GM23338 (cell line): ENCODE data around the gene MAOA. TPM values are rescaled to one million over a fixed set of nuclear protein-coding genes. Genes with fewer than 3 reads are reported as not detected.

ENCODE experiments used
- ATAC-seq: fragments of 200-7000 bp; cut with Tn5 transposase; 3 replicates; pipeline ENCODE4 v1.9.1; 2020
- DNase-seq: peaks from one replicate; pipeline ENCODE4 v3.0.0-alpha.2; 2015; ENCODE audit warnings: low spot score
- H2AFZ ChIP-seq: fragments of 200-600 bp; sonication (generic); 2 replicates; pipeline ENCODE4 v1.8.0; 2016; ENCODE audit warnings: antibody characterized with exemption, mild to moderate bottlenecking, moderate library complexity
- H3F3A ChIP-seq: fragments of 200-600 bp; sonication (generic); replicated peaks from 2 replicates; pipeline ENCODE4 v1.8.0; 2017; ENCODE audit warnings: antibody characterized with exemption, mixed run types, low read depth
- H3K27ac ChIP-seq: fragments of 200-600 bp; sonication (generic); 2 replicates; pipeline ENCODE4 v1.6.1; 2016; ENCODE audit warnings: low read depth
- H3K27me3 ChIP-seq: fragments of 200-600 bp; sonication (generic); 2 replicates; pipeline ENCODE4 v1.8.0; 2016; ENCODE audit warnings: mild to moderate bottlenecking, mixed run types, moderate library complexity; ENCODE audit not compliant: insufficient read depth
- H3K36me3 ChIP-seq: fragments of 200-600 bp; sonication (generic); 2 replicates; pipeline ENCODE4 v1.8.0; 2016; ENCODE audit warnings: mild to moderate bottlenecking; ENCODE audit not compliant: insufficient read depth
- H3K4me1 ChIP-seq: fragments of 200-600 bp; sonication (generic); 2 replicates; pipeline ENCODE4 v1.8.0; 2016; ENCODE audit warnings: mild to moderate bottlenecking, moderate library complexity; ENCODE audit not compliant: insufficient read depth
- H3K4me2 ChIP-seq: fragments of 200-600 bp; sonication (generic); 2 replicates; pipeline ENCODE4 v1.7.1; 2017; ENCODE audit warnings: mixed run types
- H3K4me3 ChIP-seq: fragments of 200-600 bp; sonication (generic); 2 replicates; pipeline ENCODE4 v1.6.1; 2016; ENCODE audit warnings: mixed run types
- H3K79me2 ChIP-seq: fragments of 200-600 bp; sonication (generic); replicated peaks from 2 replicates; pipeline ENCODE4 v1.8.0; 2017; ENCODE audit warnings: mild to moderate bottlenecking; ENCODE audit not compliant: insufficient read depth
- H3K9me2 ChIP-seq: fragments of 200-600 bp; sonication (generic); 2 replicates; pipeline ENCODE4 v1.8.0; 2017; ENCODE audit not compliant: insufficient read depth
- H4K20me1 ChIP-seq: fragments of 200-600 bp; sonication (generic); replicated peaks from 2 replicates; pipeline ENCODE4 v1.8.0; 2017; ENCODE audit warnings: mild to moderate bottlenecking; ENCODE audit not compliant: insufficient read depth
- H3K27ac Mint-ChIP-seq: 2 replicates; pipeline ENCODE4 v1.8.0; 2020; ENCODE audit warnings: inconsistent platforms, mild to moderate bottlenecking, moderate library complexity, mixed read lengths
- H3K27me3 Mint-ChIP-seq: 3 replicates; pipeline ENCODE4 v1.8.0; 2022; ENCODE audit warnings: low read depth, mild to moderate bottlenecking, moderate library complexity, mixed read lengths, inconsistent platforms; ENCODE audit not compliant: insufficient read depth, poor library complexity
- H3K36me3 Mint-ChIP-seq: 3 replicates; pipeline ENCODE4 v1.8.0; 2021; ENCODE audit warnings: low read depth, mild to moderate bottlenecking, inconsistent platforms, moderate library complexity, mixed read lengths
- H3K4me1 Mint-ChIP-seq: 3 replicates; pipeline ENCODE4 v1.8.0; 2020; ENCODE audit warnings: mild to moderate bottlenecking, inconsistent platforms, mixed read lengths
- H3K4me3 Mint-ChIP-seq: 3 replicates; pipeline ENCODE4 v1.8.0; 2021; ENCODE audit warnings: moderate library complexity, mild to moderate bottlenecking, inconsistent platforms, mixed read lengths
- H3K9me3 Mint-ChIP-seq: 3 replicates; pipeline ENCODE4 v1.8.0; 2020; ENCODE audit warnings: moderate library complexity, mild to moderate bottlenecking, inconsistent platforms, mixed read lengths
- CREB1 ChIP-seq: fragments of 250-450 bp; sonication (Bioruptor Pico); IDR thresholded peaks from 2 replicates; pipeline ENCODE4 v1.5.0; 2020; ENCODE audit warnings: low read depth, mild to moderate bottlenecking, moderate library complexity
- EZH2 ChIP-seq: fragments of 200-600 bp; sonication (generic); IDR thresholded peaks from one replicate; pipeline ENCODE4 v1.8.0; 2017; ENCODE audit warnings: antibody characterized with exemption, mild to moderate bottlenecking, low read depth; ENCODE audit not compliant: unreplicated experiment
- EZH2phosphoT487 ChIP-seq: fragments of 200-600 bp; sonication (generic); IDR thresholded peaks from one replicate; pipeline ENCODE4 v1.8.1; 2018; ENCODE audit warnings: antibody characterized with exemption; ENCODE audit not compliant: unreplicated experiment
- NANOG ChIP-seq: IDR thresholded peaks from 2 replicates; pipeline ENCODE4 v1.6.1; 2016; ENCODE audit warnings: antibody characterized with exemption, borderline replicate concordance
- POLR2AphosphoS5 ChIP-seq: IDR thresholded peaks from 2 replicates; pipeline ENCODE4 v1.6.1; 2016; ENCODE audit warnings: antibody characterized with exemption, low read depth
- REST ChIP-seq: IDR thresholded peaks from one replicate; pipeline ENCODE4 v1.6.1; 2018; ENCODE audit warnings: antibody characterized with exemption; ENCODE audit not compliant: unreplicated experiment
- ZNF331 ChIP-seq: fragments of 250-450 bp; sonication (Bioruptor Pico); IDR thresholded peaks from 2 replicates; pipeline ENCODE4 v1.5.0; 2020; ENCODE audit warnings: low read depth, mild to moderate bottlenecking, moderate library complexity
- polyA plus RNA-seq: library from polyadenylated mRNA; unstranded; fragments of >200 nt; fragmentation: Nextera tagmentation; extraction: Ambion mirVana; gene quantifications from 2 replicates; pipeline ENCODE4 v1.2.1, GENCODE V29; 2016
- total RNA-seq: library from RNA; depleted of rRNA; stranded (reverse); fragments of >200 nt; shearing (Covaris generic); gene quantifications from 2 replicates; pipeline ENCODE4 v1.2.3, GENCODE V29; 2014
- TF ChIP-seq, protein P1 (sequence below): IDR thresholded peaks from 2 replicates; pipeline ENCODE4 v1.6.1; 2016; ENCODE audit warnings: antibody characterized with exemption
- TF ChIP-seq, protein P2 (sequence below): fragments of 250-450 bp; sonication (Bioruptor Pico); IDR thresholded peaks from 2 replicates; pipeline ENCODE4 v1.5.0; 2020; ENCODE audit warnings: mild to moderate bottlenecking, moderate library complexity

The MAOA gene
- total and polyA plus RNA-seq, 2 experiments from 2014 or later = 3.2 to 5.2 TPM

- Mint-ChIP-seq H3K4me1 (peaks cover 19% of the 10 kb centered on the region), H3K4me3 (no peak overlapping the region), H3K9me3 (no peaks in the 10 kb centered on the region; the same call in 2 of the 3 replicates), H3K36me3 (peaks cover 3% of the 10 kb centered on the region; the same call in 1 of the 3 replicates), H3K27me3 (peaks cover 2% of the 10 kb centered on the region), H3K27ac (no peak overlapping the region)
- Histone ChIP-seq H4K20me1 (no peaks in the 10 kb centered on the region), H3K27me3 (peaks cover 33% of the 10 kb centered on the region), H3K79me2 (no peaks in the 10 kb centered on the region), H3F3A (no peaks in the 10 kb centered on the region), H3K27ac (no peak overlapping the region), H3K36me3 (no peaks in the 10 kb centered on the region), H3K4me1 (peaks cover 6% of the 10 kb centered on the region; the same call in 1 of the 2 replicates), H3K4me3 (no peak overlapping the region), H2AFZ (no peak overlapping the region), H3K9me2 (no peaks in the 10 kb centered on the region), H3K4me2 (no peak overlapping the region)
- no peak for ATAC-seq
- TF ChIP-seq POLR2AphosphoS5 = no peak
- TF ChIP-seq, protein P1, sequence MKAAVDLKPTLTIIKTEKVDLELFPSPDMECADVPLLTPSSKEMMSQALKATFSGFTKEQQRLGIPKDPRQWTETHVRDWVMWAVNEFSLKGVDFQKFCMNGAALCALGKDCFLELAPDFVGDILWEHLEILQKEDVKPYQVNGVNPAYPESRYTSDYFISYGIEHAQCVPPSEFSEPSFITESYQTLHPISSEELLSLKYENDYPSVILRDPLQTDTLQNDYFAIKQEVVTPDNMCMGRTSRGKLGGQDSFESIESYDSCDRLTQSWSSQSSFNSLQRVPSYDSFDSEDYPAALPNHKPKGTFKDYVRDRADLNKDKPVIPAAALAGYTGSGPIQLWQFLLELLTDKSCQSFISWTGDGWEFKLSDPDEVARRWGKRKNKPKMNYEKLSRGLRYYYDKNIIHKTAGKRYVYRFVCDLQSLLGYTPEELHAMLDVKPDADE = no peak
- DNase-seq = no peak
These were observed 24.3 kb upstream of the MAOA start for GRCh38 chrX:43631841-43632240.

DNA sequence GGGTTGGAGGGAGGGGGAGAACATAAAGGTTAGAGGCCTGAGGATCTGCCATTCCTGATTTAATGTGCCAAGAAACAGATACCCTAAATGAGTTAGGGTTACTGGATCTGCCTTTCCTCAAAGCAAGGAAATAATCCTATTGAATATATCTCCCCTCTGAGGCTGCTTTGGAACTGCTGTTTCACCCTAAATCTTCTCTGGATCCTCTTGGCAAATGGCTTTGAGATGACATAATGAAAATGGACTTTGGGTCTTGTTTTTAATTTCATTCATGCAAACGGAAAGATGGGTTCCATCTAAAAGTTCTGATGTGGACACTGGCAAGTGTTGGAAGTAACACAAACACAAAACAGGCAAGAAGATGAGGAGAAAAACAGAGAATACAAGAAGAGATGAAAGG is 23.0 kb upstream of the MAOA start:
- no peak overlapping the region for H3K4me3 ChIP-seq
- no peak overlapping the region for H3K27ac Mint-ChIP-seq
- no peaks in the 10 kb centered on the region for H3K9me2 ChIP-seq
- no peaks in the 10 kb centered on the region for H3F3A ChIP-seq
- H3K4me2 ChIP-seq = no peak overlapping the region
- H3K4me1 Mint-ChIP-seq = peaks cover 19% of the 10 kb centered on the region
- peaks cover 6% of the 10 kb centered on the region; the same call in 1 of the 2 replicates for H3K4me1 ChIP-seq
- no peak overlapping the region for H2AFZ ChIP-seq
- H3K27me3 Mint-ChIP-seq = peaks cover 2% of the 10 kb centered on the region
- no peaks in the 10 kb centered on the region for H3K36me3 ChIP-seq
- H3K4me3 Mint-ChIP-seq = no peak overlapping the region
- no peaks in the 10 kb centered on the region for H3K79me2 ChIP-seq
- peaks cover 33% of the 10 kb centered on the region for H3K27me3 ChIP-seq
- DNase-seq (no peak), ATAC-seq (no peak)
- H3K27ac ChIP-seq = no peak overlapping the region
- peaks cover 3% of the 10 kb centered on the region; the same call in 1 of the 3 replicates for H3K36me3 Mint-ChIP-seq
- no peaks in the 10 kb centered on the region for H4K20me1 ChIP-seq
- no peaks in the 10 kb centered on the region; the same call in 2 of the 3 replicates for H3K9me3 Mint-ChIP-seq
- TF ChIP-seq POLR2AphosphoS5 = no peak
- TF ChIP-seq, protein P1 = no peak
- no peak for TF ChIP-seq REST
- no peak for TF ChIP-seq EZH2phosphoT487
- TF ChIP-seq ZNF331 (CRISPR knock-in tag) = no peak
- no peak for TF ChIP-seq CREB1 (CRISPR knock-in tag)
- no peak for TF ChIP-seq NANOG
- TF ChIP-seq, protein P2, sequence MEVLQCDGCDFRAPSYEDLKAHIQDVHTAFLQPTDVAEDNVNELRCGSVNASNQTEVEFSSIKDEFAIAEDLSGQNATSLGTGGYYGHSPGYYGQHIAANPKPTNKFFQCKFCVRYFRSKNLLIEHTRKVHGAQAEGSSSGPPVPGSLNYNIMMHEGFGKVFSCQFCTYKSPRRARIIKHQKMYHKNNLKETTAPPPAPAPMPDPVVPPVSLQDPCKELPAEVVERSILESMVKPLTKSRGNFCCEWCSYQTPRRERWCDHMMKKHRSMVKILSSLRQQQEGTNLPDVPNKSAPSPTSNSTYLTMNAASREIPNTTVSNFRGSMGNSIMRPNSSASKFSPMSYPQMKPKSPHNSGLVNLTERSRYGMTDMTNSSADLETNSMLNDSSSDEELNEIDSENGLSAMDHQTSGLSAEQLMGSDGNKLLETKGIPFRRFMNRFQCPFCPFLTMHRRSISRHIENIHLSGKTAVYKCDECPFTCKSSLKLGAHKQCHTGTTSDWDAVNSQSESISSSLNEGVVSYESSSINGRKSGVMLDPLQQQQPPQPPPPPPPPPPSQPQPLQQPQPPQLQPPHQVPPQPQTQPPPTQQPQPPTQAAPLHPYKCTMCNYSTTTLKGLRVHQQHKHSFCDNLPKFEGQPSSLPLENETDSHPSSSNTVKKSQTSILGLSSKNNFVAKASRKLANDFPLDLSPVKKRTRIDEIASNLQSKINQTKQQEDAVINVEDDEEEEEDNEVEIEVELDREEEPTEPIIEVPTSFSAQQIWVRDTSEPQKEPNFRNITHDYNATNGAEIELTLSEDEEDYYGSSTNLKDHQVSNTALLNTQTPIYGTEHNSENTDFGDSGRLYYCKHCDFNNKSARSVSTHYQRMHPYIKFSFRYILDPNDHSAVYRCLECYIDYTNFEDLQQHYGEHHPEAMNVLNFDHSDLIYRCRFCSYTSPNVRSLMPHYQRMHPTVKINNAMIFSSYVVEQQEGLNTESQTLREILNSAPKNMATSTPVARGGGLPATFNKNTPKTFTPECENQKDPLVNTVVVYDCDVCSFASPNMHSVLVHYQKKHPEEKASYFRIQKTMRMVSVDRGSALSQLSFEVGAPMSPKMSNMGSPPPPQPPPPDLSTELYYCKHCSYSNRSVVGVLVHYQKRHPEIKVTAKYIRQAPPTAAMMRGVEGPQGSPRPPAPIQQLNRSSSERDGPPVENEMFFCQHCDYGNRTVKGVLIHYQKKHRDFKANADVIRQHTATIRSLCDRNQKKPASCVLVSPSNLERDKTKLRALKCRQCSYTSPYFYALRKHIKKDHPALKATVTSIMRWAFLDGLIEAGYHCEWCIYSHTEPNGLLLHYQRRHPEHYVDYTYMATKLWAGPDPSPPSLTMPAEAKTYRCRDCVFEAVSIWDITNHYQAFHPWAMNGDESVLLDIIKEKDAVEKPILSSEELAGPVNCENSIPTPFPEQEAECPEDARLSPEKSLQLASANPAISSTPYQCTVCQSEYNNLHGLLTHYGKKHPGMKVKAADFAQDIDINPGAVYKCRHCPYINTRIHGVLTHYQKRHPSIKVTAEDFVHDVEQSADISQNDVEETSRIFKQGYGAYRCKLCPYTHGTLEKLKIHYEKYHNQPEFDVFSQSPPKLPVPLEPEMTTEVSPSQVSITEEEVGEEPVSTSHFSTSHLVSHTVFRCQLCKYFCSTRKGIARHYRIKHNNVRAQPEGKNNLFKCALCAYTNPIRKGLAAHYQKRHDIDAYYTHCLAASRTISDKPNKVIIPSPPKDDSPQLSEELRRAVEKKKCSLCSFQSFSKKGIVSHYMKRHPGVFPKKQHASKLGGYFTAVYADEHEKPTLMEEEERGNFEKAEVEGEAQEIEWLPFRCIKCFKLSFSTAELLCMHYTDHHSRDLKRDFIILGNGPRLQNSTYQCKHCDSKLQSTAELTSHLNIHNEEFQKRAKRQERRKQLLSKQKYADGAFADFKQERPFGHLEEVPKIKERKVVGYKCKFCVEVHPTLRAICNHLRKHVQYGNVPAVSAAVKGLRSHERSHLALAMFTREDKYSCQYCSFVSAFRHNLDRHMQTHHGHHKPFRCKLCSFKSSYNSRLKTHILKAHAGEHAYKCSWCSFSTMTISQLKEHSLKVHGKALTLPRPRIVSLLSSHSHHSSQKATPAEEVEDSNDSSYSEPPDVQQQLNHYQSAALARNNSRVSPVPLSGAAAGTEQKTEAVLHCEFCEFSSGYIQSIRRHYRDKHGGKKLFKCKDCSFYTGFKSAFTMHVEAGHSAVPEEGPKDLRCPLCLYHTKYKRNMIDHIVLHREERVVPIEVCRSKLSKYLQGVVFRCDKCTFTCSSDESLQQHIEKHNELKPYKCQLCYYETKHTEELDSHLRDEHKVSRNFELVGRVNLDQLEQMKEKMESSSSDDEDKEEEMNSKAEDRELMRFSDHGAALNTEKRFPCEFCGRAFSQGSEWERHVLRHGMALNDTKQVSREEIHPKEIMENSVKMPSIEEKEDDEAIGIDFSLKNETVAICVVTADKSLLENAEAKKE (CRISPR knock-in tag) = no peak
- TF ChIP-seq EZH2 = no peak
